OCI-LY7 (cell line): ENCODE data around the gene PACS2.

Experiments
- CTCF ChIP-seq: fragments of 200-600 bp; sonication (generic); conservative IDR thresholded peaks from 2 replicates; pipeline ENCODE4 v1.5.1; 2014; ENCODE audit warnings: mild to moderate bottlenecking, antibody characterized with exemption, low read length, moderate library complexity, mixed read lengths
- EZH2phosphoT487 ChIP-seq: fragments of 200-600 bp; sonication (generic); IDR thresholded peaks from 2 replicates; pipeline ENCODE4 v1.6.1; 2018; ENCODE audit warnings: low read depth, borderline replicate concordance, mild to moderate bottlenecking, mixed run types, antibody characterized with exemption, low read length, moderate library complexity, mixed read lengths

GRCh38 chr14:105354541-105354940 is 40.0 kb downstream of the PACS2 start:
- TF ChIP-seq EZH2phosphoT487 (no peak), CTCF (no peak)
